DOHH2 (cell line): ENCODE data around the gene TRIM41.
"Not testable (repeated sequence)": the region's sequence is repeated elsewhere in the genome, so short reads cannot be mapped to it uniquely, and the experiment has no call there.

Experiments
- H3F3A ChIP-seq: fragments of 200-600 bp; sonication (generic), shearing (Covaris generic); 2 replicates; pipeline ENCODE4 v1.6.0; 2016; ENCODE audit warnings: antibody characterized with exemption, mild to moderate bottlenecking; ENCODE audit not compliant: control insufficient read depth, insufficient read depth
- H3K27ac ChIP-seq: fragments of 200-600 bp; sonication (generic); 2 replicates; pipeline ENCODE4 v1.5.1; 2014; ENCODE audit warnings: low read depth, mild to moderate bottlenecking, low read length, moderate library complexity
- H3K27me3 ChIP-seq: fragments of 200-600 bp; sonication (generic); 2 replicates; pipeline ENCODE4 v1.6.1; 2014; ENCODE audit warnings: mild to moderate bottlenecking, low read length, mixed read lengths; ENCODE audit not compliant: control insufficient read depth
- H3K36me3 ChIP-seq: fragments of 200-600 bp; sonication (generic); 2 replicates; pipeline ENCODE4 v1.6.1; 2014; ENCODE audit warnings: mild to moderate bottlenecking, low read length, moderate library complexity, mixed read lengths; ENCODE audit not compliant: control insufficient read depth
- H3K4me1 ChIP-seq: fragments of 200-600 bp; sonication (generic); 2 replicates; pipeline ENCODE4 v1.6.1; 2014; ENCODE audit warnings: mild to moderate bottlenecking, low read length, mixed read lengths; ENCODE audit not compliant: control insufficient read depth
- H3K4me2 ChIP-seq: fragments of 200-600 bp; sonication (generic); 2 replicates; pipeline ENCODE4 v1.6.0; 2014; ENCODE audit warnings: mild to moderate bottlenecking, low read length, moderate library complexity
- H3K4me3 ChIP-seq: fragments of 200-600 bp; sonication (generic); 2 replicates; pipeline ENCODE4 v1.5.1; 2014; ENCODE audit warnings: mild to moderate bottlenecking, low read length, mixed read lengths
- H3K79me2 ChIP-seq: fragments of 200-600 bp; sonication (generic); 2 replicates; pipeline ENCODE4 v1.6.1; 2014; ENCODE audit warnings: mild to moderate bottlenecking, low read length, mixed read lengths; ENCODE audit not compliant: control insufficient read depth
- H3K9me2 ChIP-seq: fragments of 200-600 bp; sonication (generic); replicated peaks from 2 replicates; pipeline ENCODE4 v1.6.1; 2014; ENCODE audit warnings: mild to moderate bottlenecking, low read length, mixed read lengths; ENCODE audit not compliant: control insufficient read depth
- H3K9me3 ChIP-seq: fragments of 200-600 bp; sonication (generic); 2 replicates; pipeline ENCODE4 v1.6.1; 2014; ENCODE audit warnings: antibody characterized with exemption, low read length, mixed read lengths; ENCODE audit not compliant: control insufficient read depth, insufficient read depth
- H4K20me1 ChIP-seq: fragments of 200-600 bp; sonication (generic); 2 replicates; pipeline ENCODE4 v1.6.0; 2014; ENCODE audit warnings: low read depth, mild to moderate bottlenecking, antibody characterized with exemption, low read length, moderate library complexity; ENCODE audit not compliant: control insufficient read depth, insufficient read depth
- EZH2phosphoT487 ChIP-seq: fragments of 200-600 bp; sonication (generic); IDR thresholded peaks from 2 replicates; pipeline ENCODE4 v1.6.1; 2017; ENCODE audit warnings: borderline replicate concordance, mild to moderate bottlenecking, antibody characterized with exemption, low read length, moderate library complexity, mixed read lengths
- TF ChIP-seq, protein P1 (sequence below): fragments of 200-600 bp; sonication (generic); IDR thresholded peaks from one replicate; pipeline ENCODE4 v1.5.1; 2014; ENCODE audit warnings: antibody characterized with exemption, mild to moderate bottlenecking, low read depth, low read length; ENCODE audit not compliant: poor library complexity, severe bottlenecking

TRIM41 gene

GRCh38 chr5:181261320-181262049, 38.4 kb downstream of the TRIM41 start:
- Histone ChIP-seq H3K4me2 (peak overlapping the region; percentile 84), H3K36me3 (peaks cover 44% of the 10 kb centered on the region), H3K27me3 (no peaks in the 10 kb centered on the region), H3K9me3 (no peaks in the 10 kb centered on the region), H3K27ac (peak overlapping the region; percentile 86), H3K9me2 (no peaks in the 10 kb centered on the region), H3K4me3 (peak overlapping the region; percentile 94), H3F3A (peaks cover 7% of the 10 kb centered on the region; the same call in 1 of the 2 replicates), H4K20me1 (peaks cover 16% of the 10 kb centered on the region), H3K4me1 (peaks cover 32% of the 10 kb centered on the region), H3K79me2 (peaks cover 63% of the 10 kb centered on the region)
- no peak for TF ChIP-seq EZH2phosphoT487
- TF ChIP-seq, protein P1, sequence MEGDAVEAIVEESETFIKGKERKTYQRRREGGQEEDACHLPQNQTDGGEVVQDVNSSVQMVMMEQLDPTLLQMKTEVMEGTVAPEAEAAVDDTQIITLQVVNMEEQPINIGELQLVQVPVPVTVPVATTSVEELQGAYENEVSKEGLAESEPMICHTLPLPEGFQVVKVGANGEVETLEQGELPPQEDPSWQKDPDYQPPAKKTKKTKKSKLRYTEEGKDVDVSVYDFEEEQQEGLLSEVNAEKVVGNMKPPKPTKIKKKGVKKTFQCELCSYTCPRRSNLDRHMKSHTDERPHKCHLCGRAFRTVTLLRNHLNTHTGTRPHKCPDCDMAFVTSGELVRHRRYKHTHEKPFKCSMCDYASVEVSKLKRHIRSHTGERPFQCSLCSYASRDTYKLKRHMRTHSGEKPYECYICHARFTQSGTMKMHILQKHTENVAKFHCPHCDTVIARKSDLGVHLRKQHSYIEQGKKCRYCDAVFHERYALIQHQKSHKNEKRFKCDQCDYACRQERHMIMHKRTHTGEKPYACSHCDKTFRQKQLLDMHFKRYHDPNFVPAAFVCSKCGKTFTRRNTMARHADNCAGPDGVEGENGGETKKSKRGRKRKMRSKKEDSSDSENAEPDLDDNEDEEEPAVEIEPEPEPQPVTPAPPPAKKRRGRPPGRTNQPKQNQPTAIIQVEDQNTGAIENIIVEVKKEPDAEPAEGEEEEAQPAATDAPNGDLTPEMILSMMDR: no peak

DNA sequence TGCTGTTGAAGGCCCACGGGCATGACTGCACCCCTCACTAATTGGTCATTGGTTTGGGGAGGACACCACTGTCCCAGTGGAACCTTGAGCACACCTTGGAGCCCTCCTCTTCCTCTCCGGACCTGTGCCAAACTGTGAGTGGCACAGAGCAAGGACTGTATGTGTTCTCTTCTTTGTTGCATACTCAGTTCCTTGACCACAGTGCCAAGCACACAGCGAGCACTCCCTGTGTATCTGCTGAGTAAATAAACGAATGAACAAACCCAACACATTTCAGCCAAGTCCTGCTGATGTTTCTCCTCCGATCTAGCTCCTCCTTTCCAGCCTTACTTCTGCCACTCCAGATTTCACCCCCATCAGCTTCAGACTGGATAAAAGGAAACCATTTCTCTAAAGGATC, 40.6 kb downstream of the TRIM41 start:
- peaks cover 30% of the 10 kb centered on the region for H3K36me3 ChIP-seq
- no peak overlapping the region for H3K4me2 ChIP-seq
- H3K9me3 ChIP-seq: no peaks in the 10 kb centered on the region
- no peak overlapping the region for H3K4me3 ChIP-seq
- peaks cover 2% of the 10 kb centered on the region; the same call in 1 of the 2 replicates for H3F3A ChIP-seq
- H4K20me1 ChIP-seq: peaks cover 16% of the 10 kb centered on the region
- TF ChIP-seq, protein P1: no peak
- TF ChIP-seq EZH2phosphoT487: no peak
- no peak overlapping the region for H3K27ac ChIP-seq
- H3K4me1 ChIP-seq: peaks cover 16% of the 10 kb centered on the region
- H3K9me2 ChIP-seq: no peaks in the 10 kb centered on the region
- H3K79me2 ChIP-seq: peaks cover 42% of the 10 kb centered on the region
- H3K27me3 ChIP-seq: no peaks in the 10 kb centered on the region

- Histone ChIP-seq H3K36me3 (peaks cover 19% of the 10 kb centered on the region), H3F3A (peaks cover 2% of the 10 kb centered on the region; the same call in 1 of the 2 replicates), H3K4me1 (peaks cover 5% of the 10 kb centered on the region), H3K79me2 (peaks cover 26% of the 10 kb centered on the region), H3K27ac (no peak overlapping the region), H3K27me3 (no peaks in the 10 kb centered on the region), H3K4me3 (no peak overlapping the region), H3K9me2 (no peaks in the 10 kb centered on the region), H3K4me2 (no peak overlapping the region), H3K9me3 (no peaks in the 10 kb centered on the region), H4K20me1 (0 out of 2 replicates have a peak, but pooled peaks cover 2% of the 10 kb centered on the region)
- TF ChIP-seq, protein P1: no peak
- no peak for TF ChIP-seq EZH2phosphoT487
These were observed 42.1 kb downstream of the TRIM41 start for GRCh38 chr5:181265092-181265671.

DNA sequence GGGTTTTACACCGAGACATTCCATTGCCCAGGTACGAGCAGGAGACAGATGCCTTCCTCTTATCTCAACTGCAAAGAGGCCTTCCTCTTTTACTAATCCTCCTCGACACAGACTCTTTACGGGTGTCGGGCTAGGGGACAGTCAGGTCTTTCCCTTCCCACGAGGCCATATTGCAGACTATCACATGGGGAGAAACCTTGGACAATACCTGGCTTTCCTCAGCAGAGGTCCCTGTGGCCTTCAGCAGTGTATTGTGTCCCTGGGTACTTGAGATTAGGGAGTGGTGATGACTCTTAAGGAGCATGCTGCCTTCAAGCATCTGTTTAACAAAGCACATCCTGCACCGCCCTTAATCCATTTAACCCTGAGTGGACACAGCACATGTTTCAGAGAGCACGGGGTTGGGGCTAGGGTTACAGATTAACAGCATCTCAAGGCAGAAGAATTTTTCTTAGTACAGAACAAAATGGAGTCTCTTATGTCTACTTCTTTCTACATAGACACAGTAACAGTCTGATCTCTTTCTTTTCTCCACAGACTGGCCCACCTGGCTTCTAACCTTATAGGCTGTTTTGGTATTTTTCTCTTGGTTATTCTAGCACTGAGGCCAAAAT, 44.3 kb downstream of the TRIM41 start:
- not testable (repeated sequence) for H3K27ac ChIP-seq, H3K4me3 ChIP-seq, H3K9me2 ChIP-seq, H3K4me2 ChIP-seq, H3K4me1 ChIP-seq, H3F3A ChIP-seq, H3K79me2 ChIP-seq, H4K20me1 ChIP-seq, H3K9me3 ChIP-seq, H3K27me3 ChIP-seq
- H3K36me3 ChIP-seq: peaks cover 14% of the 10 kb centered on the region

- H3K36me3 ChIP-seq, H3K27ac ChIP-seq, H4K20me1 ChIP-seq, H3K9me3 ChIP-seq, H3K27me3 ChIP-seq, H3K4me1 ChIP-seq, H3K4me3 ChIP-seq, H3K79me2 ChIP-seq, H3F3A ChIP-seq, H3K4me2 ChIP-seq, H3K9me2 ChIP-seq: not testable (repeated sequence)
These were observed 44.8 kb downstream of the TRIM41 start for GRCh38 chr5:181267907-181268306.
